Hepatocyte (in vitro differentiated cells): ENCODE measurements around the gene ADGB. TPM values are rescaled to one million over a fixed set of nuclear protein-coding genes. Genes with fewer than 3 reads are reported as not detected.
A peak's percentile ranks its signal among the peaks of the same experiment; 100 is the strongest.

Experiments
- DNase-seq: peaks from one replicate; pipeline ENCODE4 v3.0.0-alpha.2; 2016; ENCODE audit warnings: low spot score
- H2AFZ ChIP-seq: fragments of 200-600 bp; sonication (generic); 2 replicates; pipeline ENCODE4 v1.6.0; 2016; ENCODE audit warnings: antibody characterized with exemption, mild to moderate bottlenecking
- H3K27ac ChIP-seq: fragments of 200-600 bp; sonication (generic); 2 replicates; pipeline ENCODE4 v1.5.1; 2016; ENCODE audit warnings: mild to moderate bottlenecking
- H3K27me3 ChIP-seq: fragments of 200-600 bp; sonication (generic); 2 replicates; pipeline ENCODE4 v1.6.1; 2016
- H3K36me3 ChIP-seq: fragments of 200-600 bp; sonication (generic); replicated peaks from 2 replicates; pipeline ENCODE4 v1.5.1; 2016; ENCODE audit warnings: low read depth; ENCODE audit not compliant: insufficient read depth
- H3K4me1 ChIP-seq: fragments of 200-600 bp; sonication (generic); 2 replicates; pipeline ENCODE4 v1.5.1; 2016; ENCODE audit warnings: mild to moderate bottlenecking, moderate library complexity; ENCODE audit not compliant: insufficient read depth
- H3K4me2 ChIP-seq: fragments of 200-600 bp; sonication (generic); 2 replicates; pipeline ENCODE4 v1.6.0; 2016
- H3K4me3 ChIP-seq: fragments of 200-600 bp; sonication (generic); 2 replicates; pipeline ENCODE4 v1.5.1; 2016; ENCODE audit warnings: mild to moderate bottlenecking
- H3K79me2 ChIP-seq: fragments of 200-600 bp; sonication (generic); 2 replicates; pipeline ENCODE4 v1.6.0; 2017; ENCODE audit warnings: mild to moderate bottlenecking
- H3K9me2 ChIP-seq: fragments of 200-600 bp; sonication (generic); replicated peaks from 2 replicates; pipeline ENCODE4 v1.6.0; 2017; ENCODE audit warnings: mild to moderate bottlenecking; ENCODE audit not compliant: insufficient read depth
- H3K9me3 ChIP-seq: fragments of 200-600 bp; sonication (generic); 2 replicates; pipeline ENCODE4 v1.5.1; 2016; ENCODE audit warnings: low read depth, mild to moderate bottlenecking
- H4K20me1 ChIP-seq: fragments of 200-600 bp; sonication (generic); 2 replicates; pipeline ENCODE4 v1.6.0; 2016; ENCODE audit warnings: mild to moderate bottlenecking; ENCODE audit not compliant: insufficient read depth, poor library complexity, severe bottlenecking
- CTCF ChIP-seq: fragments of 200-600 bp; sonication (generic); IDR thresholded peaks from 2 replicates; pipeline ENCODE4 v1.5.1; 2016; ENCODE audit warnings: antibody characterized with exemption, mild to moderate bottlenecking; ENCODE audit not compliant: poor library complexity
- EZH2 ChIP-seq: fragments of 200-600 bp; sonication (generic); IDR thresholded peaks from 2 replicates; pipeline ENCODE4 v1.6.1; 2016; ENCODE audit warnings: antibody characterized with exemption, mild to moderate bottlenecking, borderline replicate concordance
- EZH2phosphoT487 ChIP-seq: fragments of 200-600 bp; sonication (generic); IDR thresholded peaks from one replicate; pipeline ENCODE4 v1.6.1; 2018; ENCODE audit warnings: antibody characterized with exemption, mild to moderate bottlenecking, low read depth, moderate library complexity; ENCODE audit not compliant: unreplicated experiment, severe bottlenecking
- WGBS: methylation state at CpG from one replicate; pipeline ENCODE4 v1.1.6; 2016; ENCODE audit warnings: low lambda C conversion rate; ENCODE audit errors: missing lambda C conversion rate; 5-methylcytosine and 5-hydroxymethylcytosine counted together
- polyA plus RNA-seq: library from polyadenylated mRNA; unstranded; fragments of >200 nt; fragmentation: Nextera tagmentation; extraction: Ambion mirVana; gene quantifications from 2 replicates; pipeline ENCODE4 v1.2.1, GENCODE V29; 2016
- total RNA-seq: library from RNA; depleted of rRNA; stranded (reverse); fragments of >200 nt; gene quantifications from 2 replicates; pipeline ENCODE4 v1.2.3, GENCODE V29; 2014

Gene ADGB
- total and polyA plus RNA-seq, 2 experiments from 2014 or later, result 0.33 TPM; not detected in 1

GRCh38 chr6:146657432-146657831 is 58.7 kb downstream of the ADGB start:
- no peaks in the 10 kb centered on the region for H3K79me2 ChIP-seq
- H3K36me3 ChIP-seq, result no peaks in the 10 kb centered on the region
- H2AFZ ChIP-seq, result no peak overlapping the region
- no peaks in the 10 kb centered on the region for H3K9me2 ChIP-seq
- no peak overlapping the region for H3K4me3 ChIP-seq
- H4K20me1 ChIP-seq, result no peaks in the 10 kb centered on the region
- no peaks in the 10 kb centered on the region for H3K27me3 ChIP-seq
- 98% methylated on average over 3 of the region's 3 CpGs for WGBS
- no peaks in the 10 kb centered on the region for H3K4me1 ChIP-seq
- no peak overlapping the region for H3K4me2 ChIP-seq
- TF ChIP-seq EZH2phosphoT487 (no peak), CTCF (no peak), EZH2 (no peak)
- no peak for DNase-seq
- no peak overlapping the region for H3K27ac ChIP-seq
- no peaks in the 10 kb centered on the region for H3K9me3 ChIP-seq

GRCh38 chr6:146664871-146665360 is 66.1 kb downstream of the ADGB start:
- Histone ChIP-seq H2AFZ (peak overlapping the region; percentile 60), H3K9me3 (no peaks in the 10 kb centered on the region), H3K9me2 (no peaks in the 10 kb centered on the region), H4K20me1 (no peaks in the 10 kb centered on the region), H3K4me2 (peak overlapping the region; percentile 25), H3K27ac (peak overlapping the region; percentile 37), H3K4me3 (no peak overlapping the region), H3K79me2 (no peaks in the 10 kb centered on the region), H3K36me3 (no peaks in the 10 kb centered on the region), H3K4me1 (peaks cover 4% of the 10 kb centered on the region), H3K27me3 (no peaks in the 10 kb centered on the region)
- DNase-seq, result peak; percentile 19
- WGBS, result 24% methylated on average over 3 of the region's 3 CpGs
- TF ChIP-seq EZH2 (no peak), CTCF (no peak), EZH2phosphoT487 (no peak)

- no peak overlapping the region for H3K27ac ChIP-seq
- H3K4me2 ChIP-seq, result no peak overlapping the region
- no peaks in the 10 kb centered on the region for H3K36me3 ChIP-seq
- H3K79me2 ChIP-seq, result no peaks in the 10 kb centered on the region
- DNase-seq, result no peak
- no peaks in the 10 kb centered on the region for H3K9me2 ChIP-seq
- no peaks in the 10 kb centered on the region for H4K20me1 ChIP-seq
- H2AFZ ChIP-seq, result no peak overlapping the region
- no peak overlapping the region for H3K4me3 ChIP-seq
- H3K9me3 ChIP-seq, result no peaks in the 10 kb centered on the region
- H3K27me3 ChIP-seq, result no peaks in the 10 kb centered on the region
- 66% methylated on average over 2 of the region's 2 CpGs for WGBS
- H3K4me1 ChIP-seq, result peaks cover 4% of the 10 kb centered on the region
- TF ChIP-seq EZH2phosphoT487 (no peak), EZH2 (no peak), CTCF (no peak)
Observed at GRCh38 chr6:146666909-146667308, 68.1 kb downstream of the ADGB start.

GRCh38 chr6:146670161-146670560 is 71.4 kb downstream of the ADGB start:
- Histone ChIP-seq H3K79me2 (no peaks in the 10 kb centered on the region), H3K9me3 (no peaks in the 10 kb centered on the region), H3K4me2 (no peak overlapping the region), H3K27me3 (no peaks in the 10 kb centered on the region), H3K4me3 (no peak overlapping the region), H3K9me2 (no peaks in the 10 kb centered on the region), H4K20me1 (no peaks in the 10 kb centered on the region), H3K36me3 (no peaks in the 10 kb centered on the region), H3K27ac (no peak overlapping the region), H2AFZ (no peak overlapping the region), H3K4me1 (peaks cover 3% of the 10 kb centered on the region)
- no peak for DNase-seq
- TF ChIP-seq EZH2 (no peak), EZH2phosphoT487 (no peak), CTCF (no peak)
- 89% methylated on average over 4 of the region's 4 CpGs for WGBS
